Stimulated activated CD4-positive, alpha-beta T cell treated with anti-CD3 and anti-CD28 coated beads, Interleukin-4, amount 100 ng/mL, for 48 hours (primary cell): ENCODE results near the gene SIVA1.
"Not testable (repeated sequence)": the region's sequence is repeated elsewhere in the genome, so short reads cannot be mapped to it uniquely, and the experiment has no call there.

Experiments
- DNase-seq, 2 donors: peaks; one replicate each; pipeline ENCODE4 v3.0.0-alpha.2; 2020; ENCODE audit warnings: low read depth in 2 of 2

Gene SIVA1

DNA sequence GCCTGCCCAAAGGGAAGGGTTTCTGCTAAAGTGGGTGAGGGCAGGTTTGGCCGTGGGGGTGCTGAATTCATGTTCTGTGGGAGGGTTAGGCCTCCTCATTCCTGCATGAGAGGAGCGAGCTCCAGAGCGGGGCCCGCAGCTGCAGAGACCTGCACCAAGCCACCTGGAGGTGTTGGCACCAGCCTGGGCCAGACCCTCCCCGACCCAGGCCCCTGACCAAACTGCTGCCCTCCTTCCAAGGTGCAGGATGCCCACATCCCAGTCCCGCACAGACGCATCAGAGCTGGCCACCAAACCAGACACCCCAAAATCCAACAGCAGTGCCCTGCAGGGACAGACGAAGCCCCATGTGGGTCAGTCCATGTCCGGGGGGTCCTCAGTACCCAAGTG lies 18.4 kb upstream of the SIVA1 start:
- no peak for DNase-seq

DNA sequence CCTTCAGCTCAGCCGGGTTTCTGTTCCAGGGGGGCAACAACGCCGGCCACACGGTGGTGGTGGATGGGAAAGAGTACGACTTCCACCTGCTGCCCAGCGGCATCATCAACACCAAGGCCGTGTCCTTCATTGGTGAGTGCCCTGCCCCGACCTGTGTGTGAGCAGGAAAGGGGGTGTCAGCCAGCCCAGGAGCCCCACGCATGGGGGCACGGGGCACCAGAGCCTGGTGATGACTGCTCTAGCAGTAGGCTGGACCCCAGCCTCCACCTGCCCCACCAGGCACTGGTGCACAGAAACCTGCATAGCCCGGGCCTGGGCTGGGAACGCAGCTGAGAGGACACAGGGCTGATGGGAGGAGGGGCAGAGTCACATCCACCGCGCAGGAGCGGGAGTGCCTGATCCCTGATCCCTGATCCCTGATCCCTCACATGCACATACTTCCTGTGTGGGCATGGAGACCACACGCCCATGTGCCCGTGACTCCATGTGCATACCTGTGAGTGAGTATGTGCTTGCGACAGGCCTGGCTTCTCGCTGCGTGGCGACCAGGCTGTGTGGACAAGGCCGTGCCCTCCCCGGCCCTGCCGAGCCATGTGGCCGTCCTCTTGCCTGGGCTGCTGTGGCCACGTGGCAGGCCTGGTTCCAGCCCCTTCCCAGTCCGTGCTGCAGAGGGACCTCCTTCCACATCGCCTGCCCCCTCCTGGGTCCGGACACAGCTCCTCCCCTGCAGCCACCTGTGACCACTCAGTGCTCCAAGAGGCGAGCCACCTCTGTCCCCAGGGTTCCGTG lies 17.8 kb upstream of the SIVA1 start:
- no peak for DNase-seq

DNA sequence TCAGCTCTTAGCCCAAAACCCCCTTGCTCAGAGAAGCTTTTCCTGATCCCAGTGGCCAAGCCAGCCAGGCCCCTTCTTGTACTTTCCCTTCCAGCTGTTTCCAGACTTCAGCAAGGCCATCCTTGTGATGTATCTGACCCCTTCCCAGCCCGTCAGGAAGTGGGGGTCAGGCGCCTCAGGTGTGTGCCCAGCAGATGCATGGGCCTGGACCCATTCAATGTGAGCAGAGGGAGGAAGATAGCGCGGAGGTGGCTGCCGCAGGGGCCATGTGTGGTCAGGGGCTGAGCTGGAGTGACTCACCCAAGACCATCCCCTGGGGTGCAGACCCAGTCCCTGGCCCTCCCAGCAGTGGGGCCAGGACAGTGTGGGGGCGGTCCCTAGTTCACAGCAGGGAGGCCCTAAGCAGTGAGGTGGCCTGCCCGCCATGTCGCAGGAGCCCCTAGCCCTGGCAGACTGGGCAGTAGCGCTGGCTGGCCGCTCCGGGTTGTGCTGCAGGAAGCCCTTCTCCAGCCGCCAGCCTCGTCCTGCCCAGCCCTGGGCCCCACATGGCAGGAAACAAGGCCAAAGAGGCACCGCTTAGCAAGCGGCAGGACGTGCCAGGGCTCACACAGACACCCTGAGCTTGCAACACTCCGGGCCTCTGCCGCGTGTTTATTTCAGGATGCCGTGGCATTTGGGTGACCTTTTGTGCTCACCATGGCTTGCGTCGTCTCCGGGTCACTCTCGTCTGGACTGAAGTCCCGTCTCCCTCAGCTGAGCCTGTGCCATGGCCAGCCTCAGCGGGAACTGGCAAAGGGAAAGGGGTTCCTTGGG lies 16.9 kb upstream of the SIVA1 start:
- DNase-seq, result no peak

DNA sequence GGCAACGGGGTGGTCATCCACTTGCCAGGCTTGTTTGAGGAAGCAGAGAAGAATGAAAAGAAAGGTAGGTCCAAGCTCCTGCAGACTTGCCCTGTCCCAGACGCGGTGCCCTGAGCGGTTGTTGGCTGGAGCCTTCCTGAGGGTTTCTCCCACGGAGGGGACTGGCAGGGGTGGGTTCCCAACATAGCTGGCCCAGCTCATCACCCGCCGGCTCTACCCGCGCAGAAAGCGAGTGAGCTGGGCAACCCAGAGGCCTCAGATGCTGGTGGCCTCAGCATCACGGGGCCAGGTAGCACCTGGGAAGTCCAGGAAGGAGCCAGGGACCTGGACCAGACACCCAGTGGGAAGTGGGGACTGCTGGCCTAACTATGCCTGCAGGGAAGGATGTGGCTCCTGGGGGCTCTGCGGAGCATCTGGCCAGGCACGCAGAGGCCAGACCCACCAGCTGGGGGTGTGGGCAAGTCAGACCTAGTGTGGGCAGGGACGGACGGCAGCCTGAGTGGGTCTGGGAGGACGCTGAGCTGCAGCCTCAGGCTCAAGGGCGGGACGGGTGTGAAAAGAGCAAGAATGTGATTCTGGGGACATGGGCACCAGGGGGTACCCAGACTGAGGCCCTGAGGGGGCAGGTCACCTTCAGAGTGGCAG lies 14.4 kb upstream of the SIVA1 start:
- no peak for DNase-seq

DNA sequence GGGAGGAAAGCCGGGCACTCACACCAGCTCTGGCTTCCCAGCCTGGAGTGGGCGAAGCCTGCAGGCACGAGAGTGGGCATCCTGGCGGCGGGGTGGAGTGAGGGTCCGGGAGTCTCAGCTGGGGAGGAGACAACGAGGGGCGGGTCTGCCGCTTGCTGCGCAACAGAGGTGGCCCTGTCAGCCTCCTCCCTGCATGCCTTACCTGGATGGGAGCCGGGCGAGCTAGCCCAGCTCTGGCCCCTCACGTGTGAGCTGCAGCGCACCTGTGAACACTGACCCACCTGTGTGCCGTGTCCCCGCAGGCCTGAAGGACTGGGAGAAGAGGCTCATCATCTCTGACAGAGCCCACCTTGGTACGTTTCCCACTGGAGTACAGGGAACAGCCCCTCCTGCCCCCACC lies 13.9 kb upstream of the SIVA1 start:
- no peak for DNase-seq

DNA sequence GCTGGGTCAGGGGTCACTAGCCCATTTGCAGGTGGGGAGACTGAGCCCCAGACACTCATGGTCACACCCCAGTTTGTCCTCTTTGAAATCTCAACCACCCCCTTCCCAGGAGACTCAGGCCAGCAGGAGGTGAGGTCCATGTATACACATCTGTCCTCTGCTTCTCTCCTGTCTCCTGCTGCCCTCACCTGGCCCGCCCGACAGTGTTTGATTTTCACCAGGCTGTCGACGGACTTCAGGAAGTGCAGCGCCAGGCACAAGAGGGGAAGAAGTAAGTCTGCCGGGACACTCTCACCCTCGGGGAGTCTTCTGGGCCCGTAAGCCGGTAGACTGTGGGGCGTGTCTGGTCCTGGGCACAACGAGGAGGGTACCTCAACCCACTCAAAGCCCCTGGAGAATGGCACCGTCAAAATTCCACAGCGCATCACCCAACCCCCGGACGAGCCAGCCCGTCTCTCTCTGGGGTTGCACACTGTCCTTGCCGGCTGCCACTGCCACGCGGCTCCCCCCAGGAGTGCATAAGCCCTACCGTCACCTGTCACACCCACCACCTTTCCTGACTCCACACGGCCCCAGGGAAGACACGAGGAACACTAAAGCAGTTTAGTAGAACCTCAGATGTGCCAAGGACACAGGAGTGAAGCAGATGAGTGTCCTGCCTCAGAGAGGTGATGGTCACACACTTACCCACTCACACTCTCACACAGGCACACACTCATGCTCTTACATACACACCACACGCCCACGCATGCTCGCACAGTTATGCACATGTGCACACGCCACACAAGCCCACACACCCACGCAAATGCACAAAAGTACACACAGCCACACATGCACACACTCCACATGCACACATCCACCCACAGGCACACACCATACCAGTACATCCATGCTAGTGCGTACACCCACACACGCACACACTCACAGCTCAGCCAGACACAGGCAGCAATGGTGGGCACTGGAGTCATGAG lies 13.1 kb upstream of the SIVA1 start:
- no peak for DNase-seq

DNA sequence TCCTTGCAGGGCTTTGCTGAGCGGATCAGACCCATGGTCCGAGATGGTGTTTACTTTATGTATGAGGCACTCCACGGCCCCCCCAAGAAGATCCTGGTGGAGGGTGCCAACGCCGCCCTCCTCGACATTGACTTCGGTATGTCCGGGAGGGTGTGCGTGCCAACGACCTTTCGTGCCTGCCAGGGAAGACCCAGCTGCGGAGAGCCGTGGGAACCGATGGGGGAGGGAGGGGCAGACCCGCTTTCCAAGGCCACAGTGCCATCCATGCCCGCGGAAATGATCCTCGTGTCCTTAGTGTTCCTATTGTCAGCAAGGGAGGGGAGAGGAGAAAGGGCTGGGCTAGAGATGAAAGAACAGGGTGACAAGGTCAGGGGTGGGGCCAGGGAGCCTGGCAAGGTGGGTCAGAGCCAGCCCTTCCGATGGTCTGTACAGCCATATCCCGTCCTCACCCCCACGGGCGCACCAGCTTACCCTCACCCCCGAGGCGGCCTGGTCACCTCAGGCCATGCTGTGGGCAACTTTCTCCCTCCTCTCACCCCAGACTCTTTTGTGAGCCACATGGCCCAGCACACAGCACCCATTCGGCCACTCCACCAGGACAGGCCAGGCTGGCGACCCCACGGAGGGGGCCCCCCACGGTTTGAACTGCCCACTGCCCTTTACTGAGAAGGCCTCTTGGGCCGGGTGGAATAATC lies 11.7 kb upstream of the SIVA1 start:
- DNase-seq, result no peak

DNA sequence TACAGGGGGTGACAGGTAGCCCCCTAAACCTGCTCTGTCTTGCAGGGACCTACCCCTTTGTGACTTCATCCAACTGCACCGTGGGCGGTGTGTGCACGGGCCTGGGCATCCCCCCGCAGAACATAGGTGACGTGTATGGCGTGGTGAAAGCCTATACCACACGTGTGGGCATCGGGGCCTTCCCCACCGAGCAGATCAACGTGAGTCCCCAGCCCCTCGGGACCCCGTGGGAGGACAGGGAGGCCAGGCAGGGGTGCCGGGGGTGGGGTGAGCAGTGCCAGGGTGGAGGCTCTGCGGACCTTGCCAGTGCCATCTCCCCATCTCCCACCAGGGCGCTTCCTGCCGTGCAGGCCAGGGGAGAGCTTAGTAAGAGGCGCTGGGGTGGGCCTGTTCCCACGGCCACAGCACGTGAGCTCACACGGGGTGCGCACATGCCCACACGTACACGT lies 11.1 kb upstream of the SIVA1 start:
- no peak for DNase-seq

DNA sequence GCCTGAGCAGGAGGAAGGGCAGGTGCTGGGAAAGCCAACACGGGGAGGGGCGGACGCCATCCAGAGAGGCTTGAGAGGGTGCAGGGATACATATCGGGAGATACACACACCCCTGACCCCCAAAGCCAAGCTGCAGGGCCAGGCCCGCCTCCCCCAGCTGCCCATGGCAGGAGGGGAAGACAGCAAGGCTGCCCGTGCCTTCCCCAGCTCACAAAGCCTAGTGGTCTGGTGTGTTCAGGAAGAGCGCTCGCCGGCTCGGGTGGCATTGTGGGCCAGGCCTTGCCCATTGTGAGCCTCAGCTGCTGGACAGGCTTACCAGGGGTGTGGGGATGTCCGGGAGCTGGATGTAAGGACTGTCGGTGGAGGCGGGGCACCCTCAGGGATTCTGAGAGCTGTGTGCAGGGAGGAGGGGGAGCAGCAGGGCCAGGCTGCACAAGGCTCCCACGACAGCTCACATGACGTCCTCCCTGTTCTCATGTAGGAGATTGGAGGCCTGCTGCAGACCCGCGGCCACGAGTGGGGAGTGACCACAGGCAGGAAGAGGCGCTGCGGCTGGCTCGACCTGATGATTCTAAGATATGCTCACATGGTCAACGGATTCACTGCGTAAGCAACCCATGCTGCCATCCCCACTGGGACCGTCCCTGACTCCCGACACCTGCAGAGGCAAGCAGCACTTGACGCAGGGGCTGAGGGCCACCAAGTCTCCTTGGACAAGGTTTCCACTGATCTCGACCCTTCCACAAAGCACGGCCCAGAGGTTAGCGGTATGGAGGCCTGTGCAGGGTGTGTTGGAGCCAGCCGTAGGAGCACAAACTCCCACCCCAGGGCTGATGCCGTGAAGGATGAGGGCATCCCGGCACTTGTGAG lies 10.1 kb upstream of the SIVA1 start:
- no peak for DNase-seq

DNA sequence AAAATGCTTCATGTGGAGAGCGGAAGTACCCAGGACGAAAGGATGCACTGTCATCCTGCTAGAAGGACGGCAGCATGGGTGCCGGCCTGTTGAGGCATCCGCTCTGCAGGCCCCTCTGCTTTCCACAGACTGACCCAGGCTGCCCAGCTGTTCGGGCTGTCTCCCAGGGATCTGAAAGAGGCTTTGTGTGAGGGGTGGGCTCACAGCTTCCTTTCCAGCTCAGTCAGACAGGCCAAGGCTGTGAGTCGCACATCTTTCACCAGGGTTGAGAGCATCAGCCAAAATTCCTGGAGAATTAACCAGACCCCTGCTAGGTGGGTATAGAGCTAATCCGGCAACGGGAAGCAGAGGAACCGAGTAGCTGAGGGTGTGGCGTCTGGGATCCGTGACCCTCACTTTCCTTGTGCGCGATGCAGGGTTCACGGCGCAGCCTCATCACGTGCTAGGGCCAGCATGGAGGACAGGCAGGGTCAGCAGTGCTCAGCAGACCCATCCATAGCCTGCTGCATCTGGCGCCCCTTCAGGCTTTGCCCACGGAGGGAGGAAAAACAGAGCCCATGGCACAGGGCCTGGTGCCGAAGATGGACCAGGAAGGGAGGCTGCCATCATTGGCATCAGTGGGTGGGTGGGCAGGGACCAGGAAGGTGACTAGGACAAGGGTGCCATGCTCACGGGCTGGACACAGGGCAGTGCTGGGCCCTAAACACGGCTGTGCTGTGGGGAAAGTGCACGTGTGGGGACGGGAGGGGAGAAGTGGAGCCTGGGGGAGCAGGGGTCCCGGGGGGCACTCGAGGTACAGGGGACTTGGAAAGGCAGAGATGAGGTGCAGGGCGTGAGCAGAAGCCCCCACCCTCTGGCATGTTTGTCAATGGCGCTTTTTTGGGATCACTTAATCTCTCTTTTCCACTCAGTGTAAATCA lies 9.2 kb upstream of the SIVA1 start:
- DNase-seq, result no peak

DNA sequence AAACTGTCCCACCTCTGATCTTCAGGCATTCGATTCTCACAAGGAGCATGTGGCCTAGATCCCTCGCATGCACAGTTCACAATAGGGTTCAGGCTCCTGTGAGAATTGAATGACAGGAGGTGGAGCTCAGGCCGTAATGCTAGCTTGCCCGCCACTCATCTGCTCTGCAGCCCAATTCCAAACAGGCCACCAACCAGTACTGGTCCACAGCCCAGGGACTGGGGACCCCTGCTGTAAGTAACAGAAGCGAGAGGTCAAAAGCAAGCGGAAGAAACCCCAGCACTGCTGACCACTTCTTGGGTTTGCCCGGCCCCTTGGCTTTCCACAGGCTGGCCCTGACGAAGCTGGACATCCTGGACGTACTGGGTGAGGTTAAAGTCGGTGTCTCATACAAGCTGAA lies 8.5 kb upstream of the SIVA1 start:
- no peak for DNase-seq

DNA sequence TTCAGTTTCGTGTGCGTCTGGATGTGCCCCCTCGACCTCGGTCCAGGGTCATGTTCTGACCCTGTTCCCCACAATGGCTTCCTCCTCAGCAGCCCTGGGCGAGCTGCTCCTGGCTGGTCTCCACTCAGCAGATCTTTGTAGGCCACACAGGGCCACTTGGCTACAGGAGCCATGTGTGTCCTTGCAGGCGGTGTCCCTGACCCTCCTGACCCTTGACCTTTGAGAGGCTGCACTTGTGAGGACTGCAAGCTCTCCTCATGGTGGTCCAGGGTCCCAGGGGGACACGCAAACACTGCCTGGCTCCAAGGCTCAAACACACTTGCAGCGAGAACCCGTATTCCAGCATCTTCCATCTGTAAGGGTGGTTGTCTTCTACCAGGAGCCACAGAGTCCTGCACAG lies 7.5 kb upstream of the SIVA1 start:
- no peak for DNase-seq

DNA sequence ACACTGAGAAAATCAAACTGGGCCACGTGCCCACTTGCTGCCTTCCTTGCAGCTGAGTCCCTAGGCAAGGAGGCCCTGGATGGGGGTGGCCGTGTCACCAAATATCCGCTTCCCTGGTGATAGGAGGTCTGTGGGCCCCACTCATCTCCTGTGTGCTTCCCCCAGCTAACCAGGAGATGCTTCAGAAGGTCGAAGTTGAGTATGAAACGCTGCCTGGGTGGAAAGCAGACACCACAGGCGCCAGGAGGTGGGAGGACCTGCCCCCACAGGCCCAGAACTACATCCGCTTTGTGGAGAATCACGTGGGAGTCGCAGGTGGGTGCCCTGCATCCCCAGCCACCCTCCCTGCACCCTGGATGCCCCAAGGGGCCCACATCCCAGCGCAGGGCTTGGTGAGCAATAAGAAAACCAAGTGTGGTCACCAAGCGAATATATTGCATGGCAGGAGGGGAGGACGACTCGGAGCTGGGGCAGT lies 6.8 kb upstream of the SIVA1 start:
- DNase-seq, result no peak

DNA sequence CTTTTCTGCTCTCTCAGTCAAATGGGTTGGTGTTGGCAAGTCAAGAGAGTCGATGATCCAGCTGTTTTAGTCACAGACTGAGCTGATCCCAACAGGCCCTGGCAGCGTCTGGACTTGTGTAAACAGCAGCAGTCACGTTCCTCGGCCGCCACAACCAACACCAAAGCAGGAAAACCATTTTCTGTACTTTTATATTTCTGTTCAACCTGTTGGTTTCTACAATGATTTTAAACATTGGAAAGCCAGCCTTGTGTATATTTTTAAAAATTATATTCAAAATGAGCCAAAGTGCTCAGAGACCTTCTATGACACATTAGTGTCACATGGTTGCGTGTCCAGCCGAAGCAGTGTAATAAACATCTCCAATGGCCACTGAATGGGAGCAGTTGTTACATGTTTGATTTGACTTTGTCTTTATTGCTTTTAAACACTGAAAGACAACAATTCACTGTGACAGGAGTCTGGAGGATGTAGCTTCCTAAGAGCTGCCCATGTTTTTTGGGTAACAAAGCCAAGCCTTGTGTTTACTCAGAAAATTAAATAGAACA lies 5.9 kb upstream of the SIVA1 start:
- DNase-seq, result no peak

DNA sequence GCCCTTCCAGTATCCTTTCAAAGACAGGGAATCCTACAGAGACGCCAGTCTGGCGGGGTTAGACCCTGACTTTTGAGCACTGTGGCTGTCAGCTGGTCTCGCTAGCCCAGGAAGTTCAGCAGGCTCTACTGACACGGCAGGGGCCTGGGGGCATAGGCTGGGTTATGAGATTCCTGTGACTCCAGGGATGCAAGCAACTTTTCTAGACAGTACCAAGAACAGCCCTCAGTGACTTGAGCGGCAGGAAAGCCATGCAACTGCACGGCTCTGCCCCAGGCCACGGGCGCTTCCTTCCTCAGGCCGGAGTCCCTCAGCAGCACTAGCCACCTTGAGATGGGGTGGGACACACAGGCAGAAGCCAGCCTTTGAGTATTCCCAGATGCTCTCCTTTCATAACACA lies 5.1 kb upstream of the SIVA1 start:
- no peak for DNase-seq

DNA sequence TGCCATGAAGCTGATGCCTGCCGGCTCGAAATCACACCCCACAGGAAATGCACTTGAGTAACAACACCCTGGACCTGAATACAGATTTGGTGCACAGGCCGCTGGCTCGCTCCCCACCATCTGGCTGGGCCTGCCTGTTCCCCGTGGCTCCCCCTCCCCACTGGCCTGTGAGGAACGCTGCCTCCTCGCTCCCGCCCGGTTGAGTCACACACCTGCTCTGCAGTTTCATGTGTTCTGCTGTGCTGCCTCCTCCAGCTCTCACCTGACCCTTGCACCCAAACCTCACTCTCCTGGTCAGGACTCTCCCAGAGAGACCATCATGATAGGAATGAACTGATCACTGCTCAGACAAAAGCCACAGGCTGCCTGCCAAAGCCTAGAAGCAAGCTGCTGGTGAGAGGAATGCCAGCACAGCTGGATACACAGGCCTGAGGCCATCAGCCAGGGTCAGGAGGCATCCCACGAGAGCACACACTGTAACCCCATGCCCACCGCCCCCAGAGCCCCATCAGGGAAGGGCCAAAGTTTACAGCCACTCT lies 3.8 kb upstream of the SIVA1 start:
- no peak for DNase-seq

DNA sequence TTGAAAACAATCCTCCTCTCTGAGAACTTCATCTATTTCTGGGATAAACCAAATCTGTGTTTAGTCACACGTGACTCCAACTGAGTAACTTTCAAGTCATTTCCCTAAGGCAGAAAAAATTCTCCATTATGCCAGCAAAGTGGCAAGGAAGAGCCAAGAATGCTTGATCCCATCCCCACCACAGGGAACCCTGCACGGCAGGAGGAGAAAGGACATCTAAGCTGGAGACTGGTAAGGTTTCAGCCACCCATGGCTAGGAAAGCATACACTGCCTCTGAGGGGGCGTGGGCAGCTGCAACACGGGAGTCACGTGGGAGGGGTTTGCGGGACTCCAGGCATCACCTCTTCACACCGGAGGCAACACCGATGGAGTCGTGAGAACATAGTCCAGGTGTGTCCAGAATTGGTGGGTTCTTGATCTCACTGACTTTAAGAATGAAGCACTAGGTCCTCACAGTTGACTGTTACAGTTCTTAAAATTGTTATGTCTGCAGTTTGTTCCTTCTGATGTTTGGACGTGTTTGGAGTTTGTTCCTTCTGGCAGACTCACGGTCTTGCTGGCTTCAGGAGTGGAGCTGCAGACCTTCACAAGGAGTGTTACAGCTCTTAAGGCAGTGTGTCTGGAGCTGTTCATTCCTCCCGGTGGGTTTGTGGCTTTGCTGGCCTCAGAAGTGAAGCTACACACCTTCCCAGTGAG lies 2.7 kb upstream of the SIVA1 start:
- DNase-seq, result no peak

DNA sequence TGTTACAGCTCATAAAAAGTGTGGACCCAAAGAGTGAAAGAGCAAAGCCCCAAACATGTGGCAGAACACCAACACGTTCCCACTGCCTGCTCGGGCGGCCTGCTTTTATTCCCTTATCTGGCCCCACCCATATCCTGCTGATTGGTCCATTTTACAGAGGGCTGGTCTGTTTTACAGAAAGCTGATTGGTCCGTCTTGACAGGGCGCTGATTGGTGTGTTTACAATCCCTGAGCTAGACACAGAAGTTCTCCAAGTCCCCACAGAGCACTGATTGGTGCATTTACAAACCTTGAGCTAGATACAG lies 2.2 kb upstream of the SIVA1 start:
- DNase-seq, result not testable (repeated sequence)
